Ishikawa (cell line): ENCODE measurements around the gene CACHD1.

ENCODE experiments used
- CEBPB ChIP-seq: IDR thresholded peaks from 2 replicates; pipeline ENCODE4 v1.6.1; 2012
- CREB1 ChIP-seq: IDR thresholded peaks from 2 replicates; pipeline ENCODE4 v1.6.1; 2012; ENCODE audit warnings: low read depth
- EGR1 ChIP-seq: IDR thresholded peaks from 2 replicates; pipeline ENCODE4 v1.6.1; 2012
- EP300 ChIP-seq: IDR thresholded peaks from 2 replicates; pipeline ENCODE4 v1.6.1; 2012; ENCODE audit warnings: borderline replicate concordance
- FOXM1 ChIP-seq: IDR thresholded peaks from 2 replicates; pipeline ENCODE4 v1.6.1; 2012; ENCODE audit warnings: low read depth, borderline replicate concordance
- MAX ChIP-seq: IDR thresholded peaks from 2 replicates; pipeline ENCODE4 v1.6.1; 2012
- NFIC ChIP-seq: IDR thresholded peaks from 2 replicates; pipeline ENCODE4 v1.6.1; 2012
- RAD21 ChIP-seq: IDR thresholded peaks from 2 replicates; pipeline ENCODE4 v1.6.1; 2012; ENCODE audit warnings: low read depth
- REST ChIP-seq: IDR thresholded peaks from 2 replicates; pipeline ENCODE4 v1.6.1; 2012; ENCODE audit warnings: low read depth, mild to moderate bottlenecking
- TAF1 ChIP-seq: IDR thresholded peaks from 2 replicates; pipeline ENCODE4 v1.6.1; 2012; ENCODE audit warnings: low read depth, mild to moderate bottlenecking
- TCF12 ChIP-seq: IDR thresholded peaks from 2 replicates; pipeline ENCODE4 v1.6.1; 2012; ENCODE audit warnings: low read depth
- TEAD4 ChIP-seq: IDR thresholded peaks from 2 replicates; pipeline ENCODE4 v1.6.1; 2012
- YY1 ChIP-seq: IDR thresholded peaks from 2 replicates; pipeline ENCODE4 v1.6.1; 2012; ENCODE audit warnings: low read depth
- ZBTB7A ChIP-seq: IDR thresholded peaks from 2 replicates; pipeline ENCODE4 v1.6.1; 2012; ENCODE audit warnings: low read depth
- TF ChIP-seq, protein P1 (sequence below): IDR thresholded peaks from 2 replicates; pipeline ENCODE4 v1.6.1; 2012

CACHD1 gene

GRCh38 chr1:64563958-64564565 is 94.1 kb downstream of the CACHD1 start:
- no peak for TF ChIP-seq MAX
- TF ChIP-seq TAF1 = no peak
- no peak for TF ChIP-seq CREB1
- TF ChIP-seq, protein P1, sequence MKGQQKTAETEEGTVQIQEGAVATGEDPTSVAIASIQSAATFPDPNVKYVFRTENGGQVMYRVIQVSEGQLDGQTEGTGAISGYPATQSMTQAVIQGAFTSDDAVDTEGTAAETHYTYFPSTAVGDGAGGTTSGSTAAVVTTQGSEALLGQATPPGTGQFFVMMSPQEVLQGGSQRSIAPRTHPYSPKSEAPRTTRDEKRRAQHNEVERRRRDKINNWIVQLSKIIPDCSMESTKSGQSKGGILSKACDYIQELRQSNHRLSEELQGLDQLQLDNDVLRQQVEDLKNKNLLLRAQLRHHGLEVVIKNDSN = no peak
- no peak for TF ChIP-seq NFIC
- no peak for TF ChIP-seq CEBPB
- no peak for TF ChIP-seq ZBTB7A
- TF ChIP-seq TCF12 = no peak
- TF ChIP-seq TEAD4 = no peak
- no peak for TF ChIP-seq FOXM1
- no peak for TF ChIP-seq RAD21
- TF ChIP-seq YY1 = no peak
- TF ChIP-seq REST = no peak
- TF ChIP-seq EGR1 = no peak
- no peak for TF ChIP-seq EP300

GRCh38 chr1:64564891-64565290 is 95.0 kb downstream of the CACHD1 start:
- no peak for TF ChIP-seq TCF12
- TF ChIP-seq EP300 = no peak
- TF ChIP-seq TAF1 = no peak
- no peak for TF ChIP-seq NFIC
- no peak for TF ChIP-seq TEAD4
- TF ChIP-seq, protein P1 = no peak
- no peak for TF ChIP-seq RAD21
- TF ChIP-seq CEBPB = no peak

- TF ChIP-seq EP300 = no peak
- no peak for TF ChIP-seq CEBPB
- no peak for TF ChIP-seq MAX
- no peak for TF ChIP-seq EGR1
- no peak for TF ChIP-seq ZBTB7A
- no peak for TF ChIP-seq CREB1
- TF ChIP-seq TCF12 = no peak
- no peak for TF ChIP-seq FOXM1
- TF ChIP-seq REST = no peak
- TF ChIP-seq, protein P1 = no peak
- TF ChIP-seq RAD21 = no peak
- TF ChIP-seq YY1 = no peak
- no peak for TF ChIP-seq NFIC
- no peak for TF ChIP-seq TEAD4
- no peak for TF ChIP-seq TAF1
Observed at GRCh38 chr1:64567426-64568170, 97.7 kb downstream of the CACHD1 start.

- no peak for TF ChIP-seq TAF1
- no peak for TF ChIP-seq YY1
- no peak for TF ChIP-seq NFIC
- TF ChIP-seq FOXM1 = no peak
- no peak for TF ChIP-seq REST
- TF ChIP-seq EGR1 = no peak
Observed at GRCh38 chr1:64568171-64568450, 98.2 kb downstream of the CACHD1 start.
